HG03108 (cell line): Measurements from ENCODE around the gene ARID4A.
"Not testable (repeated sequence)": the region's sequence is repeated elsewhere in the genome, so short reads cannot be mapped to it uniquely, and the experiment has no call there.

ENCODE experiments used
- ATAC-seq: cut with Tn5 transposase; IDR thresholded peaks from one replicate; pipeline ENCODE4 v1.9.1; 2021; ENCODE audit warnings: moderate library complexity; ENCODE audit not compliant: unreplicated experiment

ARID4A gene

DNA sequence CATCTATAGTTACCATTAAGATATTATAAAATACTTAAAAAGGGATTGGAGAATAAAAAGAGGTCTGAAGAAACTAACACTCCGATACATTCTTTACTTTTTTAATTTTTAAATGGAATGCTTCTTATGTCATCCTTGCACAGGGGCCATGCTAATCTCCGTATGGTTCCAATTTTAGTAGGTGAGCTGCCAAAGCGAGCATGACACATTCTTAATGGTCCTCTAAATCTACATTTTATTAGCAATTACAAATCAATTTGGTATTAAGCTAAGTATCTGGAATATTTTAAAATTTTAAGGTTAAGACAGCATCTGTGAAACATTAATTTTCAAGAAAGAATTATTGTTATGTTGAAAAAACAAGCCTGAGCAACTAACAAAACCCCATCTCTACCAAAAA lies 6.2 kb upstream of the ARID4A start:
- no peak for ATAC-seq

DNA sequence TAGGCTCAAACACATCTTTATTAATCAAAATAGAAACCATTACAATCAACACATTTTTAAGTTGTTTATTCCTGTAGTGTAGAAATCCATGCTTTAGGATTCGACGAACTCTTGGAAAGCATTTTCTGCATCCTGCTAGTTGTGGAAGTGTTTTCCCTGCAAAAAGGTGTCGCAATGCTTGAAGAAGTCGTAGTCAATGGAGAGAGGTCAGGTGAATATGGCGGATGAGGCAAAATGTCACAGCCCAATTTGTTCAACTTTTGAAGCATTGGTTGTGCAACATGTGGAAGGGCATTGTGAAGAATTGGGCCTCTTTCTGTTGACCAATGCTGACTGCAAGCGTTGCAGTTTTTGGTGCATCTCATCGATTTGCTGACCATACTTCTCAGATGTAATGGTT lies 4.2 kb upstream of the ARID4A start:
- ATAC-seq: no peak

DNA sequence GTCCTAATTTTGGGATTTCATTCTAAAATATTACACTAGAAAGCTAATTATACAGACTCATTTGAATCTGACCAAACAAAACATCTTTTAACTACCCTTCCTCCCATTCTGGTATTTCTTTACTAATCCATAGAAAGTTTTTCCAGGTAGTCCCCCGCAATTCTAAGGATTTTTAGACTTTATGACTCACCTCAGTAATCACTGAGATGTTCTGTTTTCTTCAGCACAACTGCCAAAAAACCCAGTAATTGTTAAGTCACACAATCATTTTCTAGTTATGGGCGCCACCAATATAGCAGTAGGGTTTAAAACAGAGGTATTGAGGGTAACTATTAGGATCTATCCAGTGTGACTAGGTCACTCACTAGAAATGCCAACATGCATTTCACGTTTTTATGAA lies 1.6 kb upstream of the ARID4A start:
- ATAC-seq: no peak

DNA sequence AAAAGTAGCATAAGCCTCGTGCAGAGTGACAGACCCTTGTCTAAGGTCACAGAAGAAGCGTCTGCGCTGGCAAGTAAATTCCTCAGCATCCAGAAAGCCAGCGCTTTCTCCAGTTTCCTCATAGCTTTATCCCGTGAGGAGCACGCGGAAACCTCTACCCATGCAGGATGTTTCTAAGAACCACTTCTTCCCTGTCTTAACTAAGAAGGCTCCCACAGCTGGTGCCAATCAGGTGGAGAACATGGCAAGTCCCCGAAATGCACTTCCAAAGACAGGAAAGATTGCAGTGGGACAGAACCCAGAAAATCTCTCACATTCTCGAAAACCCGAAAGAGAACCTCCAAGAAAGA lies 968 bp upstream of the ARID4A start:
- ATAC-seq: peak; percentile 2

DNA sequence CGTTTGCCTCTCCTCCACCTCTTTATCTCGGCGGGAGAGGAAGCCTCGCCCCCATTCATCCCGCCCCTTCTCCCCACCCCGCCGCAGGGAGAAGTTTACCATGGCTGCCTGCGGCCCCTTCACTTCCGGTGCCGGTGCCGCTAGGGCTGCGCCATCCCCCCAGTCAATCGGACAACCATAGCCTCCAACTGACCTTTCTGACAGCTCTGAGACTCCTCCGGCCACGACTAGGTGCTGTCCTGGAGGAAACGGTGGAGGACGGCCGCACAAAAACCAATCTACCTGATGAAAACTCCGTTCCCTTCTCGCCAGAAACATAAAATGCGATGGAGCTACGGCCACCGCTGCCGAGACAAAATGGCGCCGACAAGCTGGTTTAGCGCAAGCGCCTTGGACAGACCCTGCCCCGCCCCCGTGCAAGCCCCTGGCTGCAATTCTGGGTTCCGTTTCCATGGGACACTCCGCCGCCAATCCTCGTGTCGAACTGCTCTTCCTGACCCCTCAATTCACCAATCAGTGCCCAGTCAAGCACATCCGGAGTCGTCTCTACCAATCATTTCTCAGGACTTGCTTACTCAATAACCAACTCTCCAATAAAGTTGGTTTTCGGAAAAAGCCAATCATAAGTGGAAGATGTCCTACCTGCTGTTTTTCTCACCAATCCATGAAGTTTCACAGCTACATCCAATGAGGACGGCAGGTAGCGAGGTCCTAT lies 436 bp upstream of the ARID4A start:
- peak; percentile 84 for ATAC-seq

DNA sequence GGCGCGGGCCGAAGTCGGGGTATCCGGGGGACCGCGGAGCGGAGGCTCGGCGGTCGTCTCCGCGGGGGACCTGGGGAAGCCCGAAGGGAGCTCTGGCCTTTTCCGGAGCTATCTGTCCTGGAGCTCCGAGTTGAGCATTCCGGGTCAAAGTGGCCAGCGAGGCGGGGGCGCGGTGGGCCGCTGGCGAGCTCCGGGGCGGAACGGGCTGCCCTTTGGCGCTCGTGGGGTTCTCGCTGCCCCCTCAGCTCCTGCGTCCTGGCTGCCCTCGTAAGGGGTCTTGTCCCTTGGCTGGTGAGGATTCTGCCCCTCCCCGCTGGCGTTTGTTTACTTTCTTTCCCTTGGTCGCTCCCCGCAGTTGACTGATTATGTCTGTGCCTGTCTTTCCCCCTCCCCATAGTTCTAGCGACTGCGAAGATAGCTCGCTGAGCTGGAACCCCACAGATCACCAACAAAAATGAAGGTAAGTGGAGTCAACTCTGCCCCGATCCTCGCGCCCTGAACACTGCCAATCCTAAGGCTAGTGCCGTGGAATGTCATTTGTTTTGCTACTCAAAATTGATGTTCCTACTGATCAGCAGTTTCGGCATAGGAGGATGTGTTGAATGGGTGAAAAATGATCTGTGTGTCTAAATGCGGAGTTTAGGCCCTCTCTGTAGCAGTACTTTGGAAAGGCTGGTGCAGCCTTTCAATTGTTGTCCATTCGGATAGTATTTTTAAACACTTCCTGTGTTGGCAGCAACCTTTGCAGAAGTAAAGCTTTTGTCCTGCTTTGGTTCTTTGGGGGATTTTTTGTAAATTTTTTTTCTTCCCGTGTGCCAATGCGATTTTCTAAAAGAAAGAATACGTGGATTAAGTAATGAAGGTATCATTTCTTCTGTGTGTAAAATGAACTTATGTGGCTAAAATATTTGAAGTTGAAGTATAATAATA lies 1.3 kb downstream of the ARID4A start:
- ATAC-seq: no peak

DNA sequence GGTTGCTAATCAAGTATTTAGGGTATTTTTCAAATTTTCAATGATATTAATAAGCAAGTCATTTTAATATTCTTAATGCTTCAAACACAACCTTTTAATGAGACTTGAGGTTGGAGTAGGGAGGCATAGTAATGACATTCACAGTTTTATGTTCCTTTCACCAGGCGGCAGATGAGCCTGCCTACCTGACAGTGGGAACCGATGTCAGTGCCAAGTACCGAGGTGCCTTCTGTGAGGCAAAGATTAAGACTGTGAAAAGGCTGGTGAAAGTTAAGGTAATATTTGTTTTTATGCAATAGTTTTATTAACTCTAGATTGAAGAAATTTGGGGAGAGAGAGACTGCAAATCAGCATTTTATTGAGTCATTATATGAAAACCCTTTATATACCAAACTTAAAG lies 3.1 kb downstream of the ARID4A start:
- ATAC-seq: no peak

DNA sequence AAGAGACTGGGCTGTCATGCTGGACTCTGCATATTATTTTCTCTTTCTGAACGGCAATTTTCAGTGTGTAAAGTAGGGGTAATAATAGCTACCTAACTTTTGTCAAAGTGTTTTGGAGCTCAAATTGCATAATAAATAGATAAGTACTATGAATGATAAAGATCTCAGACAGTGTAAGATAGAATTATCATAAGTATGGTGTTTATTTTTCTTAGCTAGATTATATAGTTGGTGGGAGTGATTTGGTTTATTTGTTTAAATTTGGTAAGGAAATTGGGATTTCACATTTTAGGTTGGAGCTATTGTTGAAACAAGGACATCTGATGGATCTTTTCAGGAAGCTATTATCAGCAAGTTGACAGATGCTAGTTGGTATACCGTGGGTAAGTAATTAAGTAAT lies 7.4 kb downstream of the ARID4A start:
- ATAC-seq: no peak

DNA sequence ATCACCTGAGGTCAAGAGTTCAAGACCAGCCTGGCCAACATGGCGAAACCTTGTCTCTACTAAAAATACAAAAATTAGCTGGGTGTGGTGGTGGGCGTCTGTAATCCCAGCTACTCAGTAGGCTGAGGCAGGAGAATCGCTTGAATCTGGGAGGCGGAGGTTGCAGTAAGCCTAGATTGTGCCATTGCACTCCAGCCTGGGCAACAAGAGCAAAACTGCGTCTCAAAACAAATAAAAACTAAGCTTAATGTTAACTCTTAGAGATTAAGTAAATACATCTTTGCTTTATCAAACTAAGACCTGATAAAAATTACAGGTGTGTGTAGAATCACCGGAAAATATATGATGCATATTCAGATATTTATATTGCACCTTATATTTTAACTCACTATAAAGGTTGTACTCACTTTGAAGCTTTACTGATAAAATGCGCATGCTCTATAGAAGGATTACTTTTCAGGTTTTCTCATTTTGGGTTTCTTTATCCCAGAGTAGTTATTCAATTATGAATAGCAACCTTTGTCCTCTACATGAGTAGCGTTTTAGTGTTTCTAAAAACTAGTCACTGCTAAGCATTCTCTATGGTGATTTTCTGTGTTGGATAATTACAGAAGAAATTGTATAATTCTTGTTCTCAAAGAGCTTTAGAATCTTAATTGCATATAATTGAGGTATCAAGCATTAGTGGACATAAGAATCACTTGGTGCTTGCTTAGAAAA lies 9.4 kb downstream of the ARID4A start:
- ATAC-seq: no peak

DNA sequence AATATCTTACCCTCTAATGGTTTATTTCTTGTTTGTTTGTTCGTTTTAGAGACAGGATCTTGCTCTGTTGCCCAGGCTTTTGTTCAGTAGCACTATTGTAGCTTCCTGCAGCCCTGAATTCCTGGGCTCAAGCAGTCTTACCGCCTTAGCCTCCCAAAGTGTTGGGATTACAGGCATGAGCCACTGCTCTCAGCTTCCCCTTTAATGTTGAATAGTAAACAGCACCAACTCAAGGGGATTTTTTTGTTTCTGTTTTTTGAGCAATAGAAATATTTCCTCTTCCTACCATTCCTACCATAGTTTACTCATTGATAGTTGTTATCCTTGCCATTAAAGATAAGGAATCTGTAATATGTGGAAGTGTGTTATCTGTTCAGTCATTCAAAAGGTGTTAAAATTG lies 10.7 kb downstream of the ARID4A start:
- no peak for ATAC-seq

DNA sequence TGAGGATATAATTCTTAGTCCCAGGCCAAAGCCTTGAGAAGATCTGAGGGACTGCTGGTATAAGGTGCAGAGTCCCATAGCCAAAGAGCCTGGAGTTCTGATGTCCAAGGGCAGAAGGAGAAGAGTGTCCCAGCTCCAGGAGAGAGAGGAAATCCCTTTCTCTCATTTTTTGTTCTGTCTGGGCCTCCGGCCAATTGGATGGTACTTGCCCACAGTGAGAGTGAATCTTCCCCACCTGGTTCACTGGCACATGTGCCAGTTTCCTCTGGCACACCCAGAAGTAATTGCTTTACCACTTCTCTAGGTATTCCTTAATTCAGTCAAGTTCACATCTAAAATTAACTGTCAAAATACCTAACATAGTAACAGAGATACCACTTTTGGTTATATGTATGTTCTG lies 15.3 kb downstream of the ARID4A start:
- ATAC-seq: no peak

DNA sequence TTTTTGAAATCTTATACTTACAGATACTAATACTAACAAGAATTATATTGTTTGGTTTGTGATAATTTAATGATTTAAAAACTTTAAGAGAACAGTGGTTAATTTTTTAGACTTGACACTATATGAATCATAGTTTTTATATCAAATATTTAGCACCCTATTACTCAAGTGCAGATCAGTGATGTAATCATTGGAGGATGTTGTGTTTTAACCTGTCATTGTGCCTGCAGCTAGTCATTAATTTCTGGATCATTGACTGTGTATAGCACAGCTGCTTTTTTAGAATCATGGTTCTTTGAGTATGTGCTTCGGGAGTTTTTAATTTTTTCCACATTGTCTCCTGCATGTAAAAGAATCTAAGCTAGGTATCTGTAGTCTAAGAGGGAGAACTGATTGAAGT lies 17.3 kb downstream of the ARID4A start:
- no peak for ATAC-seq

DNA sequence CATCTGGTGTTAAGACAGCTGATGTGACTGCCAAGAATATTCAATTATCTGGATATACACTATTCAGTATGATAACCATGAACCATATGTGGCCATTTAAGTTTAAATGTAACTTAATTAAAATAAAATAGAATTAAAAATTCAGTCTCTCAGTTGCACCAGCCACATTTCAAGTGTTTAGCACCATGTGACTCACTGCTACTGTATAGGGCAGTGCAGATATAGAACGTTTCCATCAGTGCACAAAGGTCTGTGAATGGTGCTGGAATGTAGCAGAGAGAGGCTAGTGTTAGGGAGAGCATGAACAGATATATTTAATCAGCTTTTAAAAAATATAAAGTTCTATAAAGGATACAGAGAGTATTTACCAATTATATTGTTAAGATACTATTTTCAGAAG lies 28.7 kb downstream of the ARID4A start:
- no peak for ATAC-seq

DNA sequence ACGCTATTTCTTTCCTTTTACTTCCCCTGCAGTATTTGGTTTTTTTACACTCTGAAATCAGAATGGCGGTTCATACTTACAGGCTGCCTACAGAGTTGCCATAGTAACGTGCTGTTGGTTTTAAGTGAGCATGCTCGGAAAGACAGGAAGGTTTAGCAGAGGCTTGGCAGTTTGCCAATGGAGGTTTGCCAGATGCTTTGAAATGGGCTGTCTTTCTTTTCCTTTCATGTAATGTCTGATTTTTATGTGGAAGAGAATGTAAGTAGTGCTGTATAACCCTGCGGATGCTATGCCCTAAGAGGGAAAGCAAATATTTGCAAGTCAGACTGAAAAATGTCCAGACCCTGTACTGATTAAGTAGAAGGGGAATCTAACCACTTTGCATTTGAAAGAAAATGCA lies 32.8 kb downstream of the ARID4A start:
- peak; percentile 90 for ATAC-seq

DNA sequence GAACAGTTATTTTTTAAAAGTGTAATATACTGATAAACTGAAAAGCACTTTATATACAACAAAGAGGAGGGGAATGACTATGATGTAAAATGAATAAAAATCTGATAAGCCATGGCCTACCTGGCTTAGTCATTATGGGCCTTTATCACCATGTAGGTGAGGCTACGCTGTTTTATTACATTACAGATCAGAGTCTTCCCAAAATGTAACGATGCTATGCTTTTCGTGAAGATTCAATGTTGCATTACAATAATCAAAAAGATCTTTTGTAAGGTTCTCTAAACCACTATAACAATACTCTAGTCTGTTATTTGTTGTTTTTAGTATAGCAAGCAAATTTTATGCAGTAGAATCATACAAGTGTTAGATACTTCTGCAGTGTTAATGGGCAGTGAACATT lies 34.2 kb downstream of the ARID4A start:
- no peak for ATAC-seq

DNA sequence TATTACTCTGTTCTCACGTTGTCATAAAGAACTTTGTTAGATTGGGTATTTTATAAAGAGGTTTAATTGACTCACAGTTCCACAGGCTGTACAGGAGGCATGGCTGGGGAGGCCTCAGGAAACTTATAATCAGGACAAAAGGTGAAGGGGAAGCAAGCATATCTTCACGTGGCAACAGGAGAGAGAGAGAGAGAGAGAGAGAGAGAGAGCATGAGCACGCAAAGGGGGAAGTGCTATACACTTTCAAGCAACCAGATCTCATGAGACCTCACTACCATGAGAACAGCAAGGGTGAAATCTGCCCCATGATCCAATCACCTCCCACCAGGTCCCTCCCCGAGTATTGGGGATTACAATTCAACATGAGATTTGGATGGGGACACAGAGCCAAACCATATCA lies 41.3 kb downstream of the ARID4A start:
- ATAC-seq: not testable (repeated sequence)

DNA sequence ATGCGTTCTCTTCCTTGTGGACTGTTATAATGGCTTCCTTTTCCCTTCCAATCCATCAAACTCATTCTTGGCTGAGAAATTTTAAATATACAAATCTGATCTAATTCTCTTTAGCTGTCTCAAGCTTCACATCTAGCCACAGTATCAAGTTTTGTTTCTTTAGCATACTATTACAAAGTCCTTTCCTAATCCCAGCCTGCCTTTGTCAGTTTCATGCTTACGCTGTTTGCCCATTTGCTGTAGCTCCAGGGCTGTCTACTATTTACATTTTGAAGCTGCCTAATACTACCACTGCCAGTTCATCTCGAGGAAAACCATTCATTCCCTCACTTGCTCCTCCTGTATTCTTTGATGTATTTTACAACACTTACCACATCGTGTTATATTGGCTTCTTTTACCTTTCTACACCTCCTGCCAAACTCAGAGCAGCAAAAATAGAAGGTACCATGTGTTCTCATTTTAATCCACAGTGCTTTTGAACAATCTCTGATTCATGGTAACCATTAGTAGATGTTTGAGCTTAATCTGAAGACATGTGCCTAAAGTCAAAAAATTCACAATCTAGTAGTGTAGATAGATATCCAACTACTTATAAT lies 42.9 kb downstream of the ARID4A start:
- ATAC-seq: no peak

DNA sequence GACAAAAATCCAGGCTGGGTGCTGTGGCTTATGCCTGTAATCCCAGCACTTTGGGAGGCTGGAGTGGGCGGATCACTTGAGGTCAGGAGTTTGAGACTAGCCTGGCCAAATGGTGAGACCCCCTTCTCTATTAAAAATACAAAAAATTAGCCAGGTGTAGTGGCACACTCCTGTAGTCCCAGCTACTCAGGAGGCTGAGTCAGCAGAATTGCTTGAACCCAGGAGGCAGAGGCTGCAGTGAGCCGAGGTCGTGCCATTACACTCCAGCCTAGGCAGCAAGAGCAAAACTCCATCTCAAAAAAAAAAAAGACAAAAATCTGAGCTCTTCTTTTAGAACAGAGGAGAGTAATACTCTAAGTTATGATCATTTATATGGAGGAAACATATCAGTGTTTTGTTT lies 45.2 kb downstream of the ARID4A start:
- not testable (repeated sequence) for ATAC-seq

DNA sequence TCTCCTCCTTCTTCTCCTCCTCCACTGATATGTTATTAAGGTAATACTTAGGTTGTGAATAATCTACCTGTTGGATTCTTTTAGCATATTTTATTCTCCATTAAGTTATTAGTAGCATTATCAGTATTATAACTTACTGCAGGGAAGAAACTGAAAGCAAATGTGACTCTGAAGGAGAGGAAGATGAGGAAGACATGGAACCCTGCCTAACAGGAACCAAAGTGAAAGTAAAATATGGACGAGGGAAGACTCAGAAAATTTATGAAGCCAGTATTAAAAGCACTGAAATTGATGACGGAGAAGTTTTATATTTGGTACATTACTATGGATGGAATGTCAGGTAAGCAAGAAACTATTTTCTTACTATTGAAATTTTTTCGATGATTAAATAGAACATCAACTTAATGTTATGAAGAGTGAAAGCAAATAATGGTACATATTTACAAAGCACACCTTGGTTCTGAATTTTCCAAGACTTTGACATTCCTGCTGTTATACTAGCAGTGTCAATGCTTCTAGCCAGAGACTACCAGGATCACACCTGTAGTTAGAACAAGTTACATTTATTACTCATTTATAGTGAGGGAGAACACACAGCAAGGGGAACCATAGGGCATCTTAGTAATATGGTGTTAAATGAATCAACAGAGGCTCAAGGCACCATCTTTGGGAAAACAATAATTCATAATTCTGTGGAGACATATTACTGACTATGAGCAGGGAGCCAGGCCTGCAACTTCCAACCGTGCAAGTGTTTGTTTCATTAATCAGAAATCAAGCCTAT lies 55.4 kb downstream of the ARID4A start:
- ATAC-seq: no peak

DNA sequence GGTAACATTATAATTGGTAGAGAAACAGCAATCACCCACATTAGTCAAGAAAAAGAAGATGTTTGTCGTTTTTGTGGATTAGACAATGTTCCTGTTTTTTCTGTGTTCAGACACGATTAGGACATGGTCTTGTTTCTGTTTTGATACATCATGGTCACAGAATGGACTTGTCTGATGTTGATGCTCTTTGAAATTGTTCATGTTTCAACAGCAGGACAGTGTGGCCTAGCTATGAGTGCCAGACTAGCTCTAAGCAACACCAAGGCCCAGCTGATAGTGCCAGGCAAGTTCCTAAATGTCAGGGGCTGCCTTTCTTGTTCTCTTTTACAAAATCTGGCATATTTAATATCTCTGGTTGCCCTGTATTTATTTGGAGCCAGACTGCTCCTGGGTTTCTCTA lies 56.5 kb downstream of the ARID4A start:
- no peak for ATAC-seq

DNA sequence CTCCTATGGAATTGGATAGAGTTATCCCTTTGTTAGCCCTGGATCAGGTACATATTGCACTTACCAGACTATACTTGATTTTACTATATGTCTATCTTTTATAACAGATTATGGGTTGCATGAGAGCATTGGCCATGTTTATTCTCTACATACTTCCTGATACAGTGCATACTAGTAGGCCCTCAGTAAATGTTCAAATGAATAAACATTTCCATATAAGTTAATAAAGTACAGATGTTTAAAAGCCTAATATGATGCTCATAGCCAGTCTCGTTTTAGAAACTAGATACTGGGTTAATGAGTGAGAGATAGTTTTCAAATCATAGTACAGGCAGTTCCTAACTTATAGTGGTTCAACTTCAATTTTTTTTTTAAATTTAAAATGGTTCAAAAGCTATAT lies 57.9 kb downstream of the ARID4A start:
- no peak for ATAC-seq
